ENCODE results near the gene ARHGEF12. TPM values are rescaled to one million over a fixed set of nuclear protein-coding genes. Genes with fewer than 3 reads are reported as not detected.
A peak's percentile ranks its signal among the peaks of the same experiment; 100 is the strongest.

ARHGEF12 gene
- total and polyA plus RNA-seq, 10 of the 15 experiments (the other 5 are each of a cell fraction or from before 2014, with no cell fraction given), result 2.7 to 40.8 (median 20.9) TPM

- no peak for TF ChIP-seq SMAD1 (IDR thresholded peaks at IDR 0.05; ENCODE audit: low read depth, partially characterized antibody)
- no peak for TF ChIP-seq E2F4 (IDR thresholded peaks at IDR 0.05; ENCODE audit: low read depth, low read length)
- no peak for TF ChIP-seq MYB (IDR thresholded peaks at IDR 0.05; ENCODE audit: borderline replicate concordance, low read depth, low read length)
- no peak for TF ChIP-seq MLLT1 (IDR thresholded peaks at IDR 0.05)
- TF ChIP-seq EP300 (IDR thresholded peaks at IDR 0.05; ENCODE audit: borderline replicate concordance in 1 of 2, control insufficient read depth in 1 of 2, low read depth in 2 of 2, low read length in 2 of 2), result no peak
- TF ChIP-seq HDAC2 (IDR thresholded peaks at IDR 0.05), result no peak
- no peak for TF ChIP-seq JUND (IDR thresholded peaks at IDR 0.05; ENCODE audit: low read depth, low read length)
- TF ChIP-seq NBN (IDR thresholded peaks at IDR 0.05), result 0 out of 2 replicates have a peak, but pooled peaks have one; percentile 51
- no peak for TF ChIP-seq ZSCAN29 (IDR thresholded peaks at IDR 0.05)
- peak; percentile 58; the same call in 1 of the 2 replicates for TF ChIP-seq BACH1 (IDR thresholded peaks at IDR 0.05; ENCODE audit: borderline replicate concordance)
- no peak for TF ChIP-seq RELB (IDR thresholded peaks at IDR 0.05; ENCODE audit: low read depth)
- TF ChIP-seq CHD1 (IDR thresholded peaks at IDR 0.05; ENCODE audit: low read depth, low read length), result no peak
- no peak for TF ChIP-seq TBL1XR1 (IDR thresholded peaks at IDR 0.05; ENCODE audit: low read depth, low read length)
- TF ChIP-seq NFYB (IDR thresholded peaks at IDR 0.05; ENCODE audit: insufficient read depth, low read depth, low read length), result no peak
- TF ChIP-seq BCLAF1 (IDR thresholded peaks at IDR 0.05), result no peak
- TF ChIP-seq MAX (IDR thresholded peaks at IDR 0.05; ENCODE audit: low read depth, low read length), result 0 out of 2 replicates have a peak, but pooled peaks have one; percentile 28
- TF ChIP-seq E4F1 (IDR thresholded peaks at IDR 0.05; ENCODE audit: borderline replicate concordance, partially characterized antibody), result no peak
- no peak for TF ChIP-seq GABPA (IDR thresholded peaks at IDR 0.05; ENCODE audit: low read depth)
Measured at GRCh38 chr11:120324932-120325810, 11.0 kb upstream of the ARHGEF12 start, which contains the start of gene TLCD5 (continued).
